ENCODE results near the gene COLGALT1.

GRCh38 chr19:17564781-17565180, 9.3 kb downstream of the COLGALT1 start:
- no peak for TF ChIP-seq CTCF (IDR thresholded peaks at IDR 0.05)
- TF ChIP-seq EZH2 (IDR thresholded peaks at IDR 0.05): no peak

Data from neural progenitor cell (in vitro differentiated cells).